MM.1S (cell line): ENCODE results near the gene MITF.

ENCODE experiments used
- CTCF ChIP-seq: fragments of 300-600 bp; sonication (generic); IDR thresholded peaks from 2 replicates; pipeline ENCODE4 v1.5.1; 2016; ENCODE audit warnings: antibody characterized with exemption, low read length, mixed read lengths
- EZH2 ChIP-seq: fragments of 300-600 bp; sonication (generic); optimal IDR thresholded peaks from 2 replicates; pipeline ENCODE3; 2017; ENCODE audit warnings: low read depth, mild to moderate bottlenecking, antibody characterized with exemption, low read length, mixed read lengths
- EZH2phosphoT487 ChIP-seq: fragments of 300-600 bp; sonication (generic); IDR thresholded peaks from 2 replicates; pipeline ENCODE4 v1.6.1; 2018; ENCODE audit warnings: antibody characterized with exemption, low read length

GRCh38 chr3:69716119-69716518 is 23.1 kb upstream of the MITF start:
- no peak for TF ChIP-seq CTCF
- no peak for TF ChIP-seq EZH2
- TF ChIP-seq EZH2phosphoT487 = no peak
